GM23338 (cell line): ENCODE measurements around the gene GTF2H4. TPM values are rescaled to one million over a fixed set of nuclear protein-coding genes. Genes with fewer than 3 reads are reported as not detected.

ENCODE experiments used
- ATAC-seq: fragments of 200-7000 bp; cut with Tn5 transposase; 3 replicates; pipeline ENCODE4 v1.9.1; 2020
- DNase-seq: peaks from one replicate; pipeline ENCODE4 v3.0.0-alpha.2; 2015; ENCODE audit warnings: low spot score
- H2AFZ ChIP-seq: fragments of 200-600 bp; sonication (generic); 2 replicates; pipeline ENCODE4 v1.8.0; 2016; ENCODE audit warnings: antibody characterized with exemption, mild to moderate bottlenecking, moderate library complexity
- H3F3A ChIP-seq: fragments of 200-600 bp; sonication (generic); replicated peaks from 2 replicates; pipeline ENCODE4 v1.8.0; 2017; ENCODE audit warnings: antibody characterized with exemption, mixed run types, low read depth
- H3K27ac ChIP-seq: fragments of 200-600 bp; sonication (generic); 2 replicates; pipeline ENCODE4 v1.6.1; 2016; ENCODE audit warnings: low read depth
- H3K27me3 ChIP-seq: fragments of 200-600 bp; sonication (generic); 2 replicates; pipeline ENCODE4 v1.8.0; 2016; ENCODE audit warnings: mild to moderate bottlenecking, mixed run types, moderate library complexity; ENCODE audit not compliant: insufficient read depth
- H3K36me3 ChIP-seq: fragments of 200-600 bp; sonication (generic); 2 replicates; pipeline ENCODE4 v1.8.0; 2016; ENCODE audit warnings: mild to moderate bottlenecking; ENCODE audit not compliant: insufficient read depth
- H3K4me1 ChIP-seq: fragments of 200-600 bp; sonication (generic); 2 replicates; pipeline ENCODE4 v1.8.0; 2016; ENCODE audit warnings: mild to moderate bottlenecking, moderate library complexity; ENCODE audit not compliant: insufficient read depth
- H3K4me2 ChIP-seq: fragments of 200-600 bp; sonication (generic); 2 replicates; pipeline ENCODE4 v1.7.1; 2017; ENCODE audit warnings: mixed run types
- H3K4me3 ChIP-seq: fragments of 200-600 bp; sonication (generic); 2 replicates; pipeline ENCODE4 v1.6.1; 2016; ENCODE audit warnings: mixed run types
- H3K79me2 ChIP-seq: fragments of 200-600 bp; sonication (generic); replicated peaks from 2 replicates; pipeline ENCODE4 v1.8.0; 2017; ENCODE audit warnings: mild to moderate bottlenecking; ENCODE audit not compliant: insufficient read depth
- H3K9me2 ChIP-seq: fragments of 200-600 bp; sonication (generic); 2 replicates; pipeline ENCODE4 v1.8.0; 2017; ENCODE audit not compliant: insufficient read depth
- H4K20me1 ChIP-seq: fragments of 200-600 bp; sonication (generic); replicated peaks from 2 replicates; pipeline ENCODE4 v1.8.0; 2017; ENCODE audit warnings: mild to moderate bottlenecking; ENCODE audit not compliant: insufficient read depth
- H3K27ac Mint-ChIP-seq: 2 replicates; pipeline ENCODE4 v1.8.0; 2020; ENCODE audit warnings: inconsistent platforms, mild to moderate bottlenecking, moderate library complexity, mixed read lengths
- H3K27me3 Mint-ChIP-seq: 3 replicates; pipeline ENCODE4 v1.8.0; 2022; ENCODE audit warnings: low read depth, mild to moderate bottlenecking, moderate library complexity, mixed read lengths, inconsistent platforms; ENCODE audit not compliant: insufficient read depth, poor library complexity
- H3K36me3 Mint-ChIP-seq: 3 replicates; pipeline ENCODE4 v1.8.0; 2021; ENCODE audit warnings: low read depth, mild to moderate bottlenecking, inconsistent platforms, moderate library complexity, mixed read lengths
- H3K4me1 Mint-ChIP-seq: 3 replicates; pipeline ENCODE4 v1.8.0; 2020; ENCODE audit warnings: mild to moderate bottlenecking, inconsistent platforms, mixed read lengths
- H3K4me3 Mint-ChIP-seq: 3 replicates; pipeline ENCODE4 v1.8.0; 2021; ENCODE audit warnings: moderate library complexity, mild to moderate bottlenecking, inconsistent platforms, mixed read lengths
- H3K9me3 Mint-ChIP-seq: 3 replicates; pipeline ENCODE4 v1.8.0; 2020; ENCODE audit warnings: moderate library complexity, mild to moderate bottlenecking, inconsistent platforms, mixed read lengths
- CREB1 ChIP-seq: fragments of 250-450 bp; sonication (Bioruptor Pico); IDR thresholded peaks from 2 replicates; pipeline ENCODE4 v1.5.0; 2020; ENCODE audit warnings: low read depth, mild to moderate bottlenecking, moderate library complexity
- CTCF ChIP-seq, 2 experiments: fragments of 200-600 bp in 1 of 2; sonication (generic) in 1 of 2; conservative IDR thresholded peaks; 2 replicates each; pipeline versions ENCODE4 v1.5.1 to v1.6.1; 2016 to 2017; ENCODE audit warnings: antibody characterized with exemption in 2 of 2, low read depth in 2 of 2, mild to moderate bottlenecking in 2 of 2, moderate library complexity in 1 of 2
- ETS1 ChIP-seq: IDR thresholded peaks from 2 replicates; pipeline ENCODE4 v1.6.1; 2016; ENCODE audit warnings: antibody characterized with exemption
- EZH2 ChIP-seq: fragments of 200-600 bp; sonication (generic); IDR thresholded peaks from one replicate; pipeline ENCODE4 v1.8.0; 2017; ENCODE audit warnings: antibody characterized with exemption, mild to moderate bottlenecking, low read depth; ENCODE audit not compliant: unreplicated experiment
- EZH2phosphoT487 ChIP-seq: fragments of 200-600 bp; sonication (generic); IDR thresholded peaks from one replicate; pipeline ENCODE4 v1.8.1; 2018; ENCODE audit warnings: antibody characterized with exemption; ENCODE audit not compliant: unreplicated experiment
- JUNB ChIP-seq: IDR thresholded peaks from one replicate; pipeline ENCODE4 v1.6.1; 2016; ENCODE audit warnings: antibody characterized with exemption; ENCODE audit not compliant: unreplicated experiment
- NANOG ChIP-seq: IDR thresholded peaks from 2 replicates; pipeline ENCODE4 v1.6.1; 2016; ENCODE audit warnings: antibody characterized with exemption, borderline replicate concordance
- POLR2AphosphoS5 ChIP-seq: IDR thresholded peaks from 2 replicates; pipeline ENCODE4 v1.6.1; 2016; ENCODE audit warnings: antibody characterized with exemption, low read depth
- REST ChIP-seq: IDR thresholded peaks from one replicate; pipeline ENCODE4 v1.6.1; 2018; ENCODE audit warnings: antibody characterized with exemption; ENCODE audit not compliant: unreplicated experiment
- STAT1 ChIP-seq: IDR thresholded peaks from one replicate; pipeline ENCODE4 v1.6.1; 2016; ENCODE audit warnings: antibody characterized with exemption; ENCODE audit not compliant: unreplicated experiment
- ZNF114 ChIP-seq: fragments of 250-450 bp; sonication (Bioruptor Pico); IDR thresholded peaks from 2 replicates; pipeline ENCODE4 v1.5.0; 2020; ENCODE audit warnings: mild to moderate bottlenecking, moderate library complexity
- ZNF331 ChIP-seq: fragments of 250-450 bp; sonication (Bioruptor Pico); IDR thresholded peaks from 2 replicates; pipeline ENCODE4 v1.5.0; 2020; ENCODE audit warnings: low read depth, mild to moderate bottlenecking, moderate library complexity
- polyA plus RNA-seq: library from polyadenylated mRNA; unstranded; fragments of >200 nt; fragmentation: Nextera tagmentation; extraction: Ambion mirVana; gene quantifications from 2 replicates; pipeline ENCODE4 v1.2.1, GENCODE V29; 2016
- total RNA-seq: library from RNA; depleted of rRNA; stranded (reverse); fragments of >200 nt; shearing (Covaris generic); gene quantifications from 2 replicates; pipeline ENCODE4 v1.2.3, GENCODE V29; 2014
- TF ChIP-seq, protein P1 (sequence below): fragments of 250-450 bp; sonication (Bioruptor Pico); IDR thresholded peaks from 2 replicates; pipeline ENCODE4 v1.5.0; 2020; ENCODE audit warnings: mild to moderate bottlenecking, moderate library complexity

Gene GTF2H4
- total and polyA plus RNA-seq, 2 experiments from 2014 or later, result 14.8 to 32.6 TPM

DNA sequence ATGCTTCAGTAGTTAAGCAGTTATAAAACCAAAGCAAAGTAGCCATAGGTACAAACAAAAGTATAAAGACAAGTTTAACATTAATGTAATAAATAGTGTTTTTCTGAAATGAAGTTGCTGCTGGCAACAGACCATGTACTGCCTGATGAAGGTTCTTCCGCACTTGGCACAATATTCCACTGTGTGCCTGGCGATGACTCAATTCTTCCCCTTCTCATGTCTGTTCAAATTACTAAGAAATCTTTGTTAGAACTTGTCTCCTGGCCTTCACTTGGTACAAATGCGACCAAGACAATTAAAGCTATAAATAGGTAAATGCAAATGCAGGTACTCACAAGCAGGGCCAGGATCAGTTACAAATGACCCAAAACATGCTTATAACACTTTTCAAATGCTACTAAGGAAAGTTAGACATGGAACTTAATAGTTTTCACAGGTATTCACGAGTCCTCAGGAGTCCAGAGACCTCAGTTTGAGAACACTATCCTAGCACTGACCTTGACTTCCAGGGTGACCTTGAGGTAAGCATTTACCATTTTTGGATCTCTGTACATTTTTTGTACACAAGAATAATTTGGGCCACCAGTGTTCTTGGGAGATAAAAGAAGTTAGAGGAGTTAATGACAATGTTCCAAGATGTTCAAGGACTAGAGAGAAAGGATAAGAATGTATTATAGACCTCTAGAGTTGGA lies 31.8 kb upstream of the GTF2H4 start:
- H2AFZ ChIP-seq, result no peak overlapping the region
- no peaks in the 10 kb centered on the region for H4K20me1 ChIP-seq
- DNase-seq (no peak), ATAC-seq (no peak)
- H3K27ac Mint-ChIP-seq, result no peak overlapping the region
- H3K36me3 ChIP-seq, result 0 out of 2 replicates have a peak, but pooled peaks cover 6% of the 10 kb centered on the region
- peaks cover 13% of the 10 kb centered on the region; the same call in 1 of the 2 replicates for H3F3A ChIP-seq
- peaks cover 21% of the 10 kb centered on the region for H3K9me2 ChIP-seq
- no peaks in the 10 kb centered on the region for H3K79me2 ChIP-seq
- H3K27ac ChIP-seq, result no peak overlapping the region
- no peaks in the 10 kb centered on the region for H3K27me3 ChIP-seq
- H3K4me1 Mint-ChIP-seq, result peaks cover 34% of the 10 kb centered on the region
- H3K4me3 Mint-ChIP-seq, result no peak overlapping the region
- peaks cover 29% of the 10 kb centered on the region for H3K9me3 Mint-ChIP-seq
- TF ChIP-seq CTCF (conservative IDR thresholded peaks at IDR 0.05; ENCODE audit: low read depth in 2 of 2) (no peak), ETS1 (no peak), EZH2phosphoT487 (no peak), ZNF114 (CRISPR knock-in tag) (no peak), STAT1 (no peak), ZNF331 (no peak), JUNB (no peak), EZH2 (no peak), POLR2AphosphoS5 (no peak), NANOG (no peak), REST (no peak), CREB1 (CRISPR knock-in tag) (no peak)
- TF ChIP-seq, protein P1, sequence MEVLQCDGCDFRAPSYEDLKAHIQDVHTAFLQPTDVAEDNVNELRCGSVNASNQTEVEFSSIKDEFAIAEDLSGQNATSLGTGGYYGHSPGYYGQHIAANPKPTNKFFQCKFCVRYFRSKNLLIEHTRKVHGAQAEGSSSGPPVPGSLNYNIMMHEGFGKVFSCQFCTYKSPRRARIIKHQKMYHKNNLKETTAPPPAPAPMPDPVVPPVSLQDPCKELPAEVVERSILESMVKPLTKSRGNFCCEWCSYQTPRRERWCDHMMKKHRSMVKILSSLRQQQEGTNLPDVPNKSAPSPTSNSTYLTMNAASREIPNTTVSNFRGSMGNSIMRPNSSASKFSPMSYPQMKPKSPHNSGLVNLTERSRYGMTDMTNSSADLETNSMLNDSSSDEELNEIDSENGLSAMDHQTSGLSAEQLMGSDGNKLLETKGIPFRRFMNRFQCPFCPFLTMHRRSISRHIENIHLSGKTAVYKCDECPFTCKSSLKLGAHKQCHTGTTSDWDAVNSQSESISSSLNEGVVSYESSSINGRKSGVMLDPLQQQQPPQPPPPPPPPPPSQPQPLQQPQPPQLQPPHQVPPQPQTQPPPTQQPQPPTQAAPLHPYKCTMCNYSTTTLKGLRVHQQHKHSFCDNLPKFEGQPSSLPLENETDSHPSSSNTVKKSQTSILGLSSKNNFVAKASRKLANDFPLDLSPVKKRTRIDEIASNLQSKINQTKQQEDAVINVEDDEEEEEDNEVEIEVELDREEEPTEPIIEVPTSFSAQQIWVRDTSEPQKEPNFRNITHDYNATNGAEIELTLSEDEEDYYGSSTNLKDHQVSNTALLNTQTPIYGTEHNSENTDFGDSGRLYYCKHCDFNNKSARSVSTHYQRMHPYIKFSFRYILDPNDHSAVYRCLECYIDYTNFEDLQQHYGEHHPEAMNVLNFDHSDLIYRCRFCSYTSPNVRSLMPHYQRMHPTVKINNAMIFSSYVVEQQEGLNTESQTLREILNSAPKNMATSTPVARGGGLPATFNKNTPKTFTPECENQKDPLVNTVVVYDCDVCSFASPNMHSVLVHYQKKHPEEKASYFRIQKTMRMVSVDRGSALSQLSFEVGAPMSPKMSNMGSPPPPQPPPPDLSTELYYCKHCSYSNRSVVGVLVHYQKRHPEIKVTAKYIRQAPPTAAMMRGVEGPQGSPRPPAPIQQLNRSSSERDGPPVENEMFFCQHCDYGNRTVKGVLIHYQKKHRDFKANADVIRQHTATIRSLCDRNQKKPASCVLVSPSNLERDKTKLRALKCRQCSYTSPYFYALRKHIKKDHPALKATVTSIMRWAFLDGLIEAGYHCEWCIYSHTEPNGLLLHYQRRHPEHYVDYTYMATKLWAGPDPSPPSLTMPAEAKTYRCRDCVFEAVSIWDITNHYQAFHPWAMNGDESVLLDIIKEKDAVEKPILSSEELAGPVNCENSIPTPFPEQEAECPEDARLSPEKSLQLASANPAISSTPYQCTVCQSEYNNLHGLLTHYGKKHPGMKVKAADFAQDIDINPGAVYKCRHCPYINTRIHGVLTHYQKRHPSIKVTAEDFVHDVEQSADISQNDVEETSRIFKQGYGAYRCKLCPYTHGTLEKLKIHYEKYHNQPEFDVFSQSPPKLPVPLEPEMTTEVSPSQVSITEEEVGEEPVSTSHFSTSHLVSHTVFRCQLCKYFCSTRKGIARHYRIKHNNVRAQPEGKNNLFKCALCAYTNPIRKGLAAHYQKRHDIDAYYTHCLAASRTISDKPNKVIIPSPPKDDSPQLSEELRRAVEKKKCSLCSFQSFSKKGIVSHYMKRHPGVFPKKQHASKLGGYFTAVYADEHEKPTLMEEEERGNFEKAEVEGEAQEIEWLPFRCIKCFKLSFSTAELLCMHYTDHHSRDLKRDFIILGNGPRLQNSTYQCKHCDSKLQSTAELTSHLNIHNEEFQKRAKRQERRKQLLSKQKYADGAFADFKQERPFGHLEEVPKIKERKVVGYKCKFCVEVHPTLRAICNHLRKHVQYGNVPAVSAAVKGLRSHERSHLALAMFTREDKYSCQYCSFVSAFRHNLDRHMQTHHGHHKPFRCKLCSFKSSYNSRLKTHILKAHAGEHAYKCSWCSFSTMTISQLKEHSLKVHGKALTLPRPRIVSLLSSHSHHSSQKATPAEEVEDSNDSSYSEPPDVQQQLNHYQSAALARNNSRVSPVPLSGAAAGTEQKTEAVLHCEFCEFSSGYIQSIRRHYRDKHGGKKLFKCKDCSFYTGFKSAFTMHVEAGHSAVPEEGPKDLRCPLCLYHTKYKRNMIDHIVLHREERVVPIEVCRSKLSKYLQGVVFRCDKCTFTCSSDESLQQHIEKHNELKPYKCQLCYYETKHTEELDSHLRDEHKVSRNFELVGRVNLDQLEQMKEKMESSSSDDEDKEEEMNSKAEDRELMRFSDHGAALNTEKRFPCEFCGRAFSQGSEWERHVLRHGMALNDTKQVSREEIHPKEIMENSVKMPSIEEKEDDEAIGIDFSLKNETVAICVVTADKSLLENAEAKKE (CRISPR knock-in tag), result no peak
- H3K27me3 Mint-ChIP-seq, result peaks cover 14% of the 10 kb centered on the region
- H3K4me1 ChIP-seq, result peaks cover 17% of the 10 kb centered on the region
- no peak overlapping the region for H3K4me3 ChIP-seq
- no peak overlapping the region for H3K4me2 ChIP-seq
- H3K36me3 Mint-ChIP-seq, result peaks cover 35% of the 10 kb centered on the region
